Mesothelial cell of epicardium (in vitro differentiated cells): ENCODE results near the gene TLX2. TPM values are rescaled to one million over a fixed set of nuclear protein-coding genes. Genes with fewer than 3 reads are reported as not detected.

Experiments used
- DNase-seq, 2 experiments: peaks; one replicate each; pipeline ENCODE4 v3.0.0; 2021; ENCODE audit warnings: low spot score in 2 of 2; ENCODE audit not compliant: unreplicated experiment in 2 of 2
- H3K27ac Mint-ChIP-seq: 2 replicates; pipeline ENCODE4 v1.8.0; 2021; ENCODE audit warnings: mixed read lengths
- H3K27me3 Mint-ChIP-seq: 2 replicates; pipeline ENCODE4 v1.8.0; 2021; ENCODE audit warnings: low read depth, mixed read lengths
- H3K36me3 Mint-ChIP-seq: 2 replicates; pipeline ENCODE4 v1.8.0; 2021; ENCODE audit warnings: mixed read lengths
- H3K4me1 Mint-ChIP-seq: 2 replicates; pipeline ENCODE4 v1.8.0; 2021; ENCODE audit warnings: mixed read lengths
- H3K4me3 Mint-ChIP-seq: 2 replicates; pipeline ENCODE4 v1.8.0; 2021; ENCODE audit warnings: mild to moderate bottlenecking, moderate library complexity, mixed read lengths
- H3K9me3 Mint-ChIP-seq: 2 replicates; pipeline ENCODE4 v1.8.0; 2021; ENCODE audit warnings: mixed read lengths
- total RNA-seq: library from RNA; stranded (reverse); gene quantifications from 3 replicates; pipeline ENCODE4 v1.2.1, GENCODE V29; 2021
- TF ChIP-seq, protein P1 (sequence below): fragments of 200-600 bp; sonication (generic); IDR thresholded peaks from one replicate; pipeline ENCODE4 v1.5.0; 2021; ENCODE audit warnings: antibody characterized with exemption; ENCODE audit not compliant: unreplicated experiment

The TLX2 gene
- total RNA-seq, 1 donor from 2014 or later = not detected

DNA sequence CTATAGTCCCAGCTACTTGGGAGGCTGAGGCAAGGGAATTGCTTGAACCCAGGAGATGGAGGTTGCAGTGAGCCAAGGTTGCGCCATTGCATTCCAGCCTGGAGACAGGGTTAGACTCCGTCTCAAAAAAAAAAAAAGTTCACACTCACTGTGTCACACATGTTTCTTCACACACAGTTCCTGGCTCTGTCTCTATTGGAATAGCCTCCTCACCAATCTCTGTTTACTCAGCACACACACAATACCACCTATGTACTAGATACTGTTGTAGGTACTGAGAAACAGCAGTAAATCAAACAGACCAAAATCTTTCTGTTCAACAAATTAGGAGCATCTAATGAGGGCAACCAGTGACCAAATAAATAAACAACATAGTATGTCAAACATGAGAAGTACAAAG is 28.1 kb upstream of the TLX2 start:
- no peak overlapping the region for H3K27ac Mint-ChIP-seq
- H3K9me3 Mint-ChIP-seq = no peaks in the 10 kb centered on the region
- DNase-seq = no peak
- no peak overlapping the region for H3K4me3 Mint-ChIP-seq
- no peaks in the 10 kb centered on the region for H3K27me3 Mint-ChIP-seq
- H3K4me1 Mint-ChIP-seq = peaks cover 12% of the 10 kb centered on the region
- TF ChIP-seq, protein P1, sequence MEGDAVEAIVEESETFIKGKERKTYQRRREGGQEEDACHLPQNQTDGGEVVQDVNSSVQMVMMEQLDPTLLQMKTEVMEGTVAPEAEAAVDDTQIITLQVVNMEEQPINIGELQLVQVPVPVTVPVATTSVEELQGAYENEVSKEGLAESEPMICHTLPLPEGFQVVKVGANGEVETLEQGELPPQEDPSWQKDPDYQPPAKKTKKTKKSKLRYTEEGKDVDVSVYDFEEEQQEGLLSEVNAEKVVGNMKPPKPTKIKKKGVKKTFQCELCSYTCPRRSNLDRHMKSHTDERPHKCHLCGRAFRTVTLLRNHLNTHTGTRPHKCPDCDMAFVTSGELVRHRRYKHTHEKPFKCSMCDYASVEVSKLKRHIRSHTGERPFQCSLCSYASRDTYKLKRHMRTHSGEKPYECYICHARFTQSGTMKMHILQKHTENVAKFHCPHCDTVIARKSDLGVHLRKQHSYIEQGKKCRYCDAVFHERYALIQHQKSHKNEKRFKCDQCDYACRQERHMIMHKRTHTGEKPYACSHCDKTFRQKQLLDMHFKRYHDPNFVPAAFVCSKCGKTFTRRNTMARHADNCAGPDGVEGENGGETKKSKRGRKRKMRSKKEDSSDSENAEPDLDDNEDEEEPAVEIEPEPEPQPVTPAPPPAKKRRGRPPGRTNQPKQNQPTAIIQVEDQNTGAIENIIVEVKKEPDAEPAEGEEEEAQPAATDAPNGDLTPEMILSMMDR = no peak
- peaks cover 11% of the 10 kb centered on the region for H3K36me3 Mint-ChIP-seq

DNA sequence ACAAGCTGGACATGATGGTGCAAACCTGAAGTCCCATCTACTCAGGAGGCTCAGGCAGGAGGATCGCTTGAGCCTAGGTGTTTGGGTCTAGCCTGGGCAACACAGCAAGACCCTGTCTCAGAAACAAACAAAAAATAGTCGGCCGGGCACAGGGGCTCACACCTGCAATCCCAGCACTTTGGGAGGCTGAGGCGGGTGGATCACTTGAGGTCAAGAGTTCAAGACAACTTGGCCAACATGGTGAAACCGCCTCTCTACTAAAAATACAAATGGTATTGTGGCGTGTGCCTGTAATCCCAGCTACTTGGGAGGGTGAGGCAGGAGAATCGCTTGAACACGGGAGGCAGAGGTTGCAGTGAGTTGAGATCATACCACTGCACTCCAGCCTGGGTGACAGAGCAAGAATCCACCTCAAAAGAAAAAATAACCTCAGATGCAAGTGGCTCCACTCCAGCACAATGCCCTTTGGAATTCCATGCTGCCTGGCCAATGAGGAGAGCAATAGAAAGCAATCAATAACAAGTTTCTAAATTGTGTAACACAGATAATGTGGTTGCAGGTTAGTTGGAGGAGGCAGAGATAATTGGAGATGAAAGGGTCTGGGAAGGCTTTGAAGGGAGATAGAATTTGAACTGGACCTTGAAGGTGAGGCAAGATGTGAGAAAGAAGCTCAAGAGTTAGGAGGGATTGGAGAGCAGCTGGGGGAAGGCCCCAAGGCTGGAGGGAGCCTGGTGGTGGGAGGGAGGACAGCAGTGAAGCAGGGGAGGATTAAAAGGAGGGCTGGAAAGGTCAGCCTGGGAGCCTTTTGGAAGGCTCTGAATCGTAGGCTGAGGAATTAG is 25.4 kb upstream of the TLX2 start:
- H3K27ac Mint-ChIP-seq = no peak overlapping the region
- TF ChIP-seq, protein P1 = no peak

DNA sequence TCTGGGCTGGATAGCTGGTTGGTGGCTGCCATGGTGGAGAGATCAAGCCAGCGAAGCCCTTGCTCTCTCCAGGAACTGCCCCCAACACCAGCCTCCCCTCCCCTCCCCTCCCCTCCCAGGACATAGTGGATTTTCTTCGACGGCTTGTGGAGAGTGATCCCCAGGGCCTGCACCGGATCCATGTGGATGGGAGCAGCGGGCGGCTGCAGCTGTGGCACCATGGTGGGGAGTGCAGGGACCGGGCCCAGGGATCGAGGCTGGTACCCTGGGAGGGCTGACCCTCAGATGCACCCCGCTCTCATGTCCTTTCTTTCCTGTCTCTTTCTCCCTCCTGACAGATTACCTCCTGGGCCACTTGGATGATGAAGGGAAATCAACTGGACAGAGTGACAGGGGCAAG is 24.3 kb upstream of the TLX2 start:
- TF ChIP-seq, protein P1 = no peak
- Mint-ChIP-seq H3K27ac (no peak overlapping the region), H3K36me3 (peaks cover 30% of the 10 kb centered on the region), H3K9me3 (no peaks in the 10 kb centered on the region), H3K27me3 (no peaks in the 10 kb centered on the region), H3K4me1 (no peaks in the 10 kb centered on the region), H3K4me3 (no peak overlapping the region)
- no peak for DNase-seq

More for the DNA sequence above, 25.4 kb upstream of the TLX2 start:
- H3K27me3 Mint-ChIP-seq = no peaks in the 10 kb centered on the region
- no peaks in the 10 kb centered on the region for H3K9me3 Mint-ChIP-seq
- H3K4me3 Mint-ChIP-seq = no peak overlapping the region
- no peak for DNase-seq
- no peaks in the 10 kb centered on the region for H3K4me1 Mint-ChIP-seq
- peaks cover 24% of the 10 kb centered on the region for H3K36me3 Mint-ChIP-seq

DNA sequence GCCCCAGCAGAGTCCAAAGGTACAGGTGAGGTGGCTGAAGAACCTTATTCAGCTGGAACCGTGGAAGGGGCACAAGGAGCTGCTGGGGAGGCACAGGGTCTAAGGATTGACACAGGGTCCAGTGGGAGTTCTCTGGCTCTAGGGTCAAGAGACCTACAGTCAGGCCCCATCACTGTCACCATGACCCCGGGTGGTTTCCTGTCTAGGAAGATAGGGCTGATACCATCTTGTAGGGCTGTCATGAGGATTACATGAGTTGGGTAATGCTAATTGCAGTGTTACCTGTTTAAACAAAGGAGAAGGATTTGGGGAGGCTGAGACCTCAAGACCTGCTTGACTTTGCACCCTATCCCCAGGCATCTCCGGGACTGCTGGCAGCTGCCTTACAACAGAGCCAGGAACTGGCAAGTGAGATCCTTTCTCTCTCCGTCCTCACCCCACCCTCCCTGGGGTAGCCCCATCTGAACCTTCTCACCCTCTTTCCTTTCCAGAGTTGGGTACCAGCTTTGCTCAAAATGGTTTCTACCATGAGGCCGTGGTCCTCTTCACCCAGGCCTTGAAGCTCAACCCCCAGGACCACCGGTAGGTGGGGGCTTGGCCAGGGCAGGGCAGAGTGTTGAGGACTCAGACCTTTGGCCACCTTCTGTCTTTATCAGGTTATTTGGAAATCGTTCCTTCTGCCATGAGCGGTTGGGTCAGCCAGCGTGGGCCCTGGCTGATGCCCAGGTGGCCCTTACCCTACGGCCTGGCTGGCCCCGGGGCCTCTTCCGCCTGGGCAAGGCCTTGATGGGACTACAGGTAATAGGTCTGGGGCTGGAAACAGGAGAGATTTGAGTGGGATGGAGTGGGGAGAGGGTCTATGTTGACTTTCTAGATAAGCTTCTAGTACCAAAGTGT is 22.4 kb upstream of the TLX2 start:
- DNase-seq = no peak
- Mint-ChIP-seq H3K27me3 (peaks cover 11% of the 10 kb centered on the region), H3K4me1 (no peaks in the 10 kb centered on the region), H3K9me3 (no peaks in the 10 kb centered on the region), H3K4me3 (no peak overlapping the region), H3K27ac (no peak overlapping the region), H3K36me3 (peaks cover 27% of the 10 kb centered on the region)
- TF ChIP-seq, protein P1 = no peak

DNA sequence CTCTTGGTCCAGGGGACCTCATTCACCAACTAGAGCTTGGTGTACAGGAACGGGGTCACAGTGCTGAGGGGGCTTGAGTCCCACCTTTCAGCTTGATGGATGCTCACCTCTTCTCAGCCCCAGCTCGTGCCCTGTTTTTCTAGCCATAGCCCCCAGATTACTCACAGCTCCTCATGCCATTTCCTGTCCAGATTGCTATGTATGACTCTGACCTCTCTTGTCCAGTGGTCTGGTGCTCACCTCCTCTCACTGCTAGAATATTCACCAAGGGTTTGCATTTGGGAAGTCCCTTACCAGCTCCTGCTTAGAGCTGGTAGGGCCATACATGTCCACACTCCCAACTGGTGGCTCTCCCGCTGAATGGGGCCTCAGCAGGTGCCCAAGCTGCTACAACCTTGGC is 20.7 kb upstream of the TLX2 start:
- H3K36me3 Mint-ChIP-seq = peaks cover 27% of the 10 kb centered on the region
- H3K9me3 Mint-ChIP-seq = no peaks in the 10 kb centered on the region
- H3K4me3 Mint-ChIP-seq = no peak overlapping the region
- no peak overlapping the region for H3K27ac Mint-ChIP-seq
- H3K27me3 Mint-ChIP-seq = peaks cover 27% of the 10 kb centered on the region
- H3K4me1 Mint-ChIP-seq = peaks cover 10% of the 10 kb centered on the region
- TF ChIP-seq, protein P1 = no peak
- DNase-seq = no peak
